ENCODE data around the gene ABRAXAS1. TPM values are rescaled to one million over a fixed set of nuclear protein-coding genes. Genes with fewer than 3 reads are reported as not detected.

Gene ABRAXAS1
- total and polyA plus RNA-seq, 2 of the 13 experiments (the other 11 are each of a cell fraction or from before 2014, with no cell fraction given), result 14.1 to 14.7 TPM

GRCh38 chr4:83455281-83456183 is 29.4 kb downstream of the ABRAXAS1 start, which contains the start of the genes HELQ and MRPS18C (continued):
- peak; percentile 95 for TF ChIP-seq POLR2AphosphoS5 (IDR thresholded peaks at IDR 0.05; ENCODE audit: low read depth, low read length)
- no peak; the same call in 1 of the 2 replicates for TF ChIP-seq ZNF512 (CRISPR knock-in tag; IDR thresholded peaks at IDR 0.05)
- no peak for TF ChIP-seq RARG (CRISPR knock-in tag; IDR thresholded peaks at IDR 0.05; ENCODE audit: low read depth)
- TF ChIP-seq JDP2 (CRISPR knock-in tag; IDR thresholded peaks at IDR 0.05; ENCODE audit: borderline replicate concordance), result 0 out of 2 replicates have a peak, but pooled peaks have one; percentile 17
- peak; percentile 98 for TF ChIP-seq GABPB1 (CRISPR knock-in tag; IDR thresholded peaks at IDR 0.05)
- peak; percentile 60 for TF ChIP-seq SRSF1 (optimal IDR thresholded peaks at IDR 0.05; ENCODE audit: low read depth, low read length)
- no peak for TF ChIP-seq GRHL1 (CRISPR knock-in tag; conservative IDR thresholded peaks at IDR 0.05)
- TF ChIP-seq HHEX (CRISPR knock-in tag; IDR thresholded peaks at IDR 0.05), result no peak; the same call in 1 of the 2 replicates
- peak; percentile 85 for TF ChIP-seq MED13 (CRISPR knock-in tag; IDR thresholded peaks at IDR 0.05)
- no peak for TF ChIP-seq ZBTB39 (CRISPR knock-in tag; IDR thresholded peaks at IDR 0.05)
- TF ChIP-seq AFF4 (CRISPR knock-in tag; IDR thresholded peaks at IDR 0.05), result peak; percentile 63; the same call in 1 of the 2 replicates
- TF ChIP-seq NCOR1 (IDR thresholded peaks at IDR 0.05; ENCODE audit: borderline replicate concordance, low read length), result peak; percentile 43; the same call in 1 of the 2 replicates
- TF ChIP-seq MYC (CRISPR knock-in tag; IDR thresholded peaks at IDR 0.05; ENCODE audit: borderline replicate concordance), result peak; percentile 87
- no peak for TF ChIP-seq KAT2B (IDR thresholded peaks at IDR 0.05; ENCODE audit: borderline replicate concordance, low read depth, low read length)
- TF ChIP-seq ASH2L (IDR thresholded peaks at IDR 0.05; ENCODE audit: insufficient read length, low read depth, low read length), result peak; percentile 95
- 0 out of 2 replicates have a peak, but pooled peaks have one; percentile 68 for TF ChIP-seq CENPT (CRISPR knock-in tag; IDR thresholded peaks at IDR 0.05; ENCODE audit: low read depth)
- TF ChIP-seq ZIK1 (CRISPR knock-in tag; IDR thresholded peaks at IDR 0.05; ENCODE audit: borderline replicate concordance, low read depth), result no peak; the same call in 1 of the 2 replicates
- TF ChIP-seq HOXA5 (CRISPR knock-in tag; IDR thresholded peaks at IDR 0.05), result peak; percentile 85
- TF ChIP-seq ZNF567 (CRISPR knock-in tag; IDR thresholded peaks at IDR 0.05; ENCODE audit: borderline replicate concordance), result peak; percentile 69; the same call in 1 of the 2 replicates

Measured in HepG2 (cell line).